GM18520 (cell line): Measurements from ENCODE around the gene TM2D1.

Experiments used
- ATAC-seq: cut with Tn5 transposase; IDR thresholded peaks from one replicate; pipeline ENCODE4 v1.9.1; 2021; ENCODE audit not compliant: unreplicated experiment

TM2D1 gene

DNA sequence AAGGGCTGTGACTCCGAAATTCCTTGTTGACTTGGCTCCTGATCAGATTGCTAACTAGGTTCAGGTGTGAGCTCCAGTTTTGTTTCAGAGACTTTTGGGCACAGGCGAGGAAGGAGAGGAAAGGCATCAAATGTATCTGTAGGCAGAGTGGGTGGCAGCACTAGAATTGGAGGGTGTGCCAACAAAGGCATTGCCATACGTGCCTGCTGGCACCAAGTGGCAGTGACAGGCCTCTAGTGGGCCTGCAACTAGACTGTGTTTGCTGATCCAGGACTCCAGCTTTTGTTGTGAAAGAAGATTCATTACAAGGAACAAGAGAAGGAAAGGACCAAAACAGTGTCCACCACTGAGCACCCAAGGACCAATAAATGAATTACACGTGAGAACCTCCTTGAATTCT, 79.5 kb downstream of the TM2D1 start:
- ATAC-seq: no peak

DNA sequence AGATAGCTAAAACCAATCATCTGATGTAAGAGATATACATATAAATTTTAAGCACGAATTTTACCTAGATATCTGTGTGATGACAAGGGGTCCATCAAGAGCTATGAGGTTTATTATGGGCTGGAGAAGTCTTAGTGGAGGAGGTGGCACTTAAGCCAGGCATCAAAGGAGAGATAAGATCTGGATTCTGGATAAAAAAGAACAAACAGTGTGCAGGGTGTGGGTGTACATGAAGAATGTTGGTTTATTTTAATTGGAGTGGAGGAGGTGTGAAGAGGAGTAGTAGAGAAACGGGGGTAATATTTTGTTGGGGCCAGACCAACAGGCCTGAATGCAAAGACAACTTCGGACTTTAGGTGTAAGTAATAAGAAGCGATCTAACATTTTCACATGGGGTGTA, 80.6 kb downstream of the TM2D1 start:
- ATAC-seq: no peak

DNA sequence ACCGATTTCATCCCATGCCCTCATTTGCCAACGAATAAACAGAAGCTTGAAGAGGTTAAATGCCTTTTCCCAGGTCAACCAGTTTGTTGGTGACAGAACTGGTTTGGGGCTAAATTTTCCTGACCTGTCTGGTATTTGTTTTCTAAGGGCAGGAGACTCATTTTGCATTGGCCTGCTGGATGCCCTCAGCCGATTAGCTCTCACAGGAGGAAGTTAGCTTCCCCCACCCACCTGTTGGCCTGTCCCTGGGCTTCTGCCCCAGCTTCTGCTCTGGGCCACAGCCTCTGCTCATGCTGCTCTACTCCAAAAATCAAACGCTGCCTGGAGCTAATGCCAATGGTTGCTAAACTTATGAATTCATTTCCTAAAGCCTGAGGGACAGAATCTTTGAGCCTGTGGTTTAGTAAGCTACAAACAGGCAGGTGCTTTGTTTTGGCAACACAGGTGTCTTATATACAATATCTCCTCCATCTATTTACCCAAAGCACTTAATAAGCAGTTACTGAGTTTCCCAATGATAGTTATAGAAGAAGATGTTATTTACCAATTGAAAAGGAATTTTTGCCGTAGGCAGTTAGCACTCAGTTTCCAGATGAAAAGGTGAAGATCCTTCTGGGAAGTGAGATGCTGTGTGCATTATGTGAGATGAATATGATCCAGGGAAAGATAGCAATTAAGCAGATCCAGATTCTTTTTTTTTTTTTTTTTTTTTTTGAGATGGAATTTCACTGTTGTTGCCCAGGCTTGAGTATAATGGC, 82.3 kb downstream of the TM2D1 start:
- no peak for ATAC-seq

DNA sequence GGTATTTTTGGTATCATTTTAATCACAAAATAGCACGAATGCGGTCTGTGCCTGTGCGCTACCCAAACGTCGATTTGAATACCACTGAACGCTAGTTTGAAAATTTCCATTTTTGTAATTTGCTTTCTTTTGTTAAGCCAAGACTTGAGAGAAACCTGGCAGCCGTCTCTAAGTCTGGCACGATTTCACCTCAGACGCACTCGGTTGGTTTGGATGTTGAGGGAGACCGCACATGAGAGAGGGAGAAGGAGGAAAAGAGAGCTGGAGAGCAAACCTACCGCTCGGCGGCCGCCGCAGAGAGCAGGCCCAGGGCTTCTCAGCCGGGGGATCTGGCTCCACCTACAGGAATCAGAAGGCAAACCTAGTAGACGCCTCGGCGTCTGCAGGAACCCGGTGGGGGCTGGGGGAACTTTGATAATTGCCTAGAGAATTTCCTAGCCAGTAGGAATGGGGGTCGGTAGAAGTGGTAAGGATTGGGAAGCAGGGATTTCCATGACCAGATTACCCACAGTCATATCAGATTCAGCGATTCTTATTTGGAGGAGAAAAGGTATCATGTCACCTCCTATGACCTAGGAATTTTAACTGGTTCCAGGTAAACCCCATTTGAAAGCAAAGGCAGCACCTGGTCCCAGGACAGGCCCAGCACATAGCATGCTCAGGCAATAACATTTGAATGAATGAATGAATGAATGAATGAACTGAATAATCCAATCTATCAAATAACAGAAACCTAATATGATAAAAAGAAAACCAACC, 83.2 kb downstream of the TM2D1 start:
- peak; percentile 74 for ATAC-seq

DNA sequence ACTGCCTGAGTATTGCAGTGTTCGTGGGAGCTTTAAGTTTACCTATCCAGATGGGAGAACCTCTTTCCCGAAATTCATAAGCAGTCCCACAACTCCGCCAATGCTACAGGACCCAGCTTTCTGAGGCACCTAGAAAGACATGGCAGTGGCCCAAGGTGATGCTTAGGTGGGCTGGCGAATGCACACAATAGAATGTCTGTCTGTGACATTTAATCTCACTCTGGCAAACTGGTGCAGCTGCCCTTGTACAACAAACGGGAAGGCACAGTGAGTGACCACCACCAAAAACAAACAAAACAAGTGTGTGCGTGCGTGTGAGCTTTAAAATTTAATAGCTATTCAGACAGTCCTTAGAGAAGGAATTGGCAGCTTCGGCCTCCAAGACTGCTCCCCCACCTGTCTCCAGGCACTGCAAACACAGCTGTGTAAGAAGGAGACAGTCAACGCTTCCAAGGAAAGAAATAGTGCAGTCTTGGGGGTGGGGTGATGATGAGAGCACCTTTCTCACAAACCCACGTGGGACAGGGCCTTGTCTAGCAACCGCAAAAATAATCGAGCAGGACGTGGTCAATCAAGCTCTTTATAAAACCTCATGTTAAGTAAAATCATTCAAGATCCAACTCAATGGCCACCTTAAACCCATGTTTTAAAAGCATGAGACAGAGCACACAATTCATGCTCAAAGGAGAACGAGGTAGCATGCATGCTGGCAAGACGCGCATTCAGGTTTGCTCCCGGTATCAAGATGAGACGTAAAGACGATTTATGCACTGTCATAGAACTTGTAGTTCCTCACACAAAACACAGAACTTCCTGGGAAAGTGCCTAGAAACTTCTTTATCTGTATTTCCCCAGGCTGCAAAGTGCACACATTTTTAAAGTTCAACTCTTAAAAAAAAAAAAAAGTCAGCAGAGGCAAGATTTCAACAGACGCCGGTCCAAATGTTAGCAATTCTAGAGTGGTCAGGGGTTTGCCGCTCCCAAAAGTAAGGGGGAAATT, 84.1 kb downstream of the TM2D1 start:
- no peak for ATAC-seq

- no peak for ATAC-seq
Measured at GRCh38 chr1:61639608-61640336, 85.2 kb downstream of the TM2D1 start.

GRCh38 chr1:61638911-61639605, 85.9 kb downstream of the TM2D1 start:
- no peak for ATAC-seq

GRCh38 chr1:61638296-61638695, 86.6 kb downstream of the TM2D1 start:
- no peak for ATAC-seq

DNA sequence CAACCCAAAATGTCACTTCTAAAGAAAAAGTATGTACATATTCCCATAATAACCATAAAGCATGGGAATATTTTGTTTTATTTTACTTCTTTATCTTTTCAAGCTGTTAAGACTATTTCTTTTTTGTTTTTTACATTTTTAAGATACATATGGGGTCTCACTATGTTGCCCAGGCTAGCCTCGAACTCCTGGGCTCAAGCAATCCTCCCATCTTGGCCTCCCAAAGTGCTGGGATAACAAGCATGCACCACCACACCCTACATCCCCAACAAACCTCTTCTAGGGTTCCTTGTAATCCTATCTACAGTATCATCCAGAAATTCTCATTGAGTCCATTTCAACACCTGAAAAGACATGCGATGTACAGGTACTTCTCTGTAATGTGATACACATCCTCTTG, 87.5 kb downstream of the TM2D1 start:
- no peak for ATAC-seq

DNA sequence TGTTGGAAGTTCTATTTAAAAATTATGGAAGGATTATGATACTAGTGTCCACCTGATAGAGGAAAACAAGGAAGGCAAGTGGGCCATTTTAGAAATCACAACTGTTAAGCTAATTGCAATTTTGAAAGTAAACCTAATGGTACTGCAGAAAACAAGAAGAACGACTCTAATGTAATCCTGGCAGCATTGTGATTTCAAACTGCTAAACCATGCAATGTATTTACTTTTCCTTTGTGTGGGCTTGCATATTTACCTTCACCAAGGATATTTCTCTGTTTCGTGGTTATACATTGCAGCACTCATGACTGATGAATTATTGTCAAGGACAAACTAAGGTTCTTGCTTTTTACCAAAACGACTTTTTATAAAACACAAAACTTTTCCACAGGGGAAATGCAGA, 88.1 kb downstream of the TM2D1 start:
- no peak for ATAC-seq

GRCh38 chr1:61636376-61636775, 88.6 kb downstream of the TM2D1 start:
- ATAC-seq: no peak

DNA sequence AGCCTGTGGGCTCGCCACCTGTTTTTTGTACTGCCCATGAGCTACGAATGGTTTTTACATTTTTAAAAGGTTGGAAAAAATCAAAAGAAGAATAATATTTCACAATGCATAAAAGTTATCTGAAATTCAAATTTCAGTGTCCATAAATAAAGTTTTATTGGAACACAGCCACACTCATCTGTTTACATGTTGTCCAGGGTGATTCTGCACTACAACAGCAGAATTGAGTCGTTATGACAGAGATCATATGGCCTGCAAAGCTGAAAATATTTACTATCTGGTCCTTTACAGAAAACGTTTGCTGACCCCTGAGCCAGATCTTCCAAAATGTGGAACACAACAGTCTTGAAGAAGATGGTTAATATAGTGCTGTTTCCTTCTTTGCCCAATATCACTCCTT, 89.4 kb downstream of the TM2D1 start:
- ATAC-seq: no peak

GRCh38 chr1:61631436-61631835, 93.5 kb downstream of the TM2D1 start:
- no peak for ATAC-seq
